ENCODE data around the gene APOC3. TPM values are rescaled to one million over a fixed set of nuclear protein-coding genes. Genes with fewer than 3 reads are reported as not detected.

Gene APOC3
- total RNA-seq, 2 donors from 2014 or later = 5.7 TPM; not detected in 1

DNA sequence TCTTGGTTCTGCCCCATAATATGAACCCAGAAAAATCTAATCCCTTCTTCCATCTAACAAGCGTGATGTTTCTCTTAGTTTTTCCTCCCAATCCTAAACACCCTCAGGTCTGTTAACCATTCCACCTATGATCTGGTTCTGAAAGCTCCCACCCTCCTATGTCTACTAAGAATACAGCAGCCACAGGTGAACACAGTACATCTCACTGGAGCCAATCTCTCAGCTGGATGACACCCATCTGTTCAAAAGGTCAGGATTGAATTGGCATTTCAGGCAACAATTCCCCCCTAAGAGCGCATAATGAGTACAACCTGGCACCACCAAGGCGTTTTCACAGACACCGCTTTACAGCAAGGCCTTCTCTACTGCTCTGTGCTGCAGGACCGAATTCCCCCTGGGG is 26.7 kb downstream of the APOC3 start:
- no peaks in the 10 kb centered on the region for H3K9me3 ChIP-seq

GRCh38 chr11:116857316-116857715 is 27.6 kb downstream of the APOC3 start:
- intact Hi-C loops (cut with DNase I) = no loop called here

More for the DNA sequence above, 26.7 kb downstream of the APOC3 start:
- intact Hi-C loops (cut with DNase I) = no loop called here
- Histone ChIP-seq H3K36me3 (peaks cover 7% of the 10 kb centered on the region), H3K27me3 (no peaks in the 10 kb centered on the region), H3K27ac (no peak overlapping the region), H3K4me3 (no peak overlapping the region), H3K9ac (ENCODE audit: low read depth in 2 of 2, low read length in 2 of 2) (no peak overlapping the region), H3K4me1 (peaks cover 23% of the 10 kb centered on the region)
- DNase-seq = no peak
- TF ChIP-seq CTCF (IDR thresholded peaks at IDR 0.05) = no peak

DNA sequence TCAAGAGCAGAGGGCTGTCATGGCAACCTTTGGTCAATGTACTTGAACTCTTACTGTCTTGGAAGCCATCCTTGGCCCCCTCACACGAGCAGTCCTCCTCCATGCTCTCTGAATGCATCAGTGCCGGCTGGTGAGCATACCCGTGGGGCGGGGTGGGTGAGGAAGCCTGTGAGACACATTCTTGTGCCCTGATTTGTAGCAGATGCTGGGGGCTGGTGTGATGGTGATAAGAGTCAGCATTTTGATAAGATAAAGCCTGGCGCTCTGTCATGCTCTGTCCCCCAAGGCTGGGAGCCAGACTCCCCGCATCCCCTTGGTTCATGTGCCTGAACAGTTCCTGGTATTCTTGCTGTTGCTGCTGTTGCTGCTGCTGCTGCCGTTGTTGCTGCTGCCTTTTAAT is 28.2 kb downstream of the APOC3 start:
- no peak overlapping the region for H3K4me3 ChIP-seq
- no peaks in the 10 kb centered on the region for H3K9me3 ChIP-seq
- no peak for DNase-seq
- intact Hi-C loops (cut with DNase I) = no loop called here
- no peak overlapping the region for H3K27ac ChIP-seq
- no peak for TF ChIP-seq CTCF (IDR thresholded peaks at IDR 0.05)
- no peak overlapping the region for H3K9ac ChIP-seq (ENCODE audit: low read depth in 2 of 2, low read length in 2 of 2)
- peaks cover 7% of the 10 kb centered on the region for H3K36me3 ChIP-seq
- peaks cover 14% of the 10 kb centered on the region for H3K4me1 ChIP-seq
- H3K27me3 ChIP-seq = no peaks in the 10 kb centered on the region

More at GRCh38 chr11:116857316-116857715, 27.6 kb downstream of the APOC3 start:
- no peak for TF ChIP-seq CTCF (IDR thresholded peaks at IDR 0.05)
- Histone ChIP-seq H3K27ac (no peak overlapping the region), H3K9me3 (no peaks in the 10 kb centered on the region), H3K27me3 (no peaks in the 10 kb centered on the region), H3K9ac (ENCODE audit: low read depth in 2 of 2, low read length in 2 of 2) (no peak overlapping the region), H3K4me1 (peaks cover 18% of the 10 kb centered on the region), H3K4me3 (no peak overlapping the region), H3K36me3 (peaks cover 7% of the 10 kb centered on the region)
- DNase-seq = no peak

DNA sequence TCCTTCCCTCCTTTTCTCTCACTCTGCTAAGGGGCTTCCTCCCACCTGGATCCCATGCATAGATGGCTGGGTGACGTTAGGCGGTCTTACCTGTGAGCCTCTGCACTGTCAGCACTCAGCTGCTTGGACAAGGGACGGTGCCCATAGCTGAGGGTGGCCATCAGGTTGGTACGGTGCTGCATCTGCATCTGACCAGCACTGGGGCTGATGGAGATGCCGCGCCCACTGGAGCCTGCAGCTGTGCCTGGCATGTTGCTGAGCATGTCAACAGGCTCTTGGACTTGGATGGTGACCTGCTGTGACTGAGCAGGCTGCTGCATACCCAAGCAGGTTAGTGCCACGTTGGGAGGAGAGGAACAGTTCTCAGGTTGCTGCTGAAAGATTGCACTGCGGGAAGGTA is 29.5 kb downstream of the APOC3 start:
- no peaks in the 10 kb centered on the region for H3K9me3 ChIP-seq
- intact Hi-C loops (cut with DNase I) = no loop called here
- no peak overlapping the region for H3K27ac ChIP-seq
- peaks cover 7% of the 10 kb centered on the region for H3K36me3 ChIP-seq
- H3K4me3 ChIP-seq = no peak overlapping the region
- no peak for TF ChIP-seq CTCF (IDR thresholded peaks at IDR 0.05)
- peaks cover 3% of the 10 kb centered on the region for H3K4me1 ChIP-seq
- H3K27me3 ChIP-seq = no peaks in the 10 kb centered on the region
- no peak for DNase-seq
- H3K9ac ChIP-seq (ENCODE audit: low read depth in 2 of 2, low read length in 2 of 2) = no peak overlapping the region

DNA sequence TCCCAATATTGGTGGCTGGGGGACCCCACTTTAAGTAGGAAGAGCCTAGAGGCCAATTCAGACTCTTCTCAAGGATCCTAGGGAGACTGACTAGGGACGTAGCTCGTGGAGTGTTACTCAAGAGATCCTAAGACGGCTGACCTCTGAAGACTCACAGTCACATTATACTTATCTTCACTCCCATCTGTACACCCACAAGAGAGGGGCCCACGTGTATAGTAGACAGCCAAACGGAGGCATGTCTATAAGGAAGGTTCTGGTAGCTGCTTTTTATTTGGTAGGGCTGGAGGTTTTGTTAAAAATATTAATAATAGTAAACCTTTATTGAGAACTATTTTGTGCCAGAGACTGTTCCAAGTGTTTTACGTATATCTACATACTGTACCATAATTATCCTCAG is 30.6 kb downstream of the APOC3 start:
- Histone ChIP-seq H3K27ac (no peak overlapping the region), H3K9ac (ENCODE audit: low read depth in 2 of 2, low read length in 2 of 2) (no peak overlapping the region), H3K9me3 (no peaks in the 10 kb centered on the region), H3K36me3 (peaks cover 7% of the 10 kb centered on the region), H3K4me3 (no peak overlapping the region), H3K4me1 (no peaks in the 10 kb centered on the region), H3K27me3 (no peaks in the 10 kb centered on the region)
- intact Hi-C loops (cut with DNase I) = no loop called here
- no peak for DNase-seq
- no peak for TF ChIP-seq CTCF (IDR thresholded peaks at IDR 0.05)

DNA sequence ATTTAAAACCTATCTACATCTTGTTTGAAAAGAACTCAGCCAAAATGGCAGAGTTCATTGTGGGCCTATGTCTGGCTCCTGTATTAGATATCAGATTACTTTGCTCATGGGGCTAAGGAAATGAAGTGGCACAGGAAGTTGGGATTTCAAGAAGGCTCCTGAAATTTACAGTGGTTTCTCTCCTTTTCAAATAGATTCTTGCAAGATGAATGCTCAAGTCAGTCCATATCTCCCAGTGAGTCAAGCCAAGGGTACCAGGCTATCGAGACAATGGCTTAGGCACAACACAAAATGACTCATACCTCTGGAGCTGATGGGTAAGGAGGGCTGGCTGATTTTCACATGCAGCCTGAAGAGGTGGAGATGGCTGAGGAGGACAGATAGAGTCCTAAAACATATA is 31.8 kb downstream of the APOC3 start:
- H3K4me3 ChIP-seq = no peak overlapping the region
- intact Hi-C loops (cut with DNase I) = no loop called here
- no peaks in the 10 kb centered on the region for H3K9me3 ChIP-seq
- DNase-seq = no peak
- no peak overlapping the region for H3K27ac ChIP-seq
- H3K9ac ChIP-seq (ENCODE audit: low read depth in 2 of 2, low read length in 2 of 2) = no peak overlapping the region
- TF ChIP-seq CTCF (IDR thresholded peaks at IDR 0.05) = no peak
- no peaks in the 10 kb centered on the region for H3K4me1 ChIP-seq
- peaks cover 7% of the 10 kb centered on the region for H3K36me3 ChIP-seq
- no peaks in the 10 kb centered on the region for H3K27me3 ChIP-seq

Measured in colonic mucosa (tissue), 4 donors.